Amniotic epithelial cell (primary cell): Measurements from ENCODE around the gene STK32A.

ENCODE experiments used
- DNase-seq: peaks from one replicate; pipeline ENCODE4 v3.0.0-alpha.2; 2010; ENCODE audit warnings: low read depth

STK32A gene

GRCh38 chr5:147259837-147260236, 25.0 kb downstream of the STK32A start:
- no peak for DNase-seq

GRCh38 chr5:147267082-147267832, 32.4 kb downstream of the STK32A start:
- no peak for DNase-seq

DNA sequence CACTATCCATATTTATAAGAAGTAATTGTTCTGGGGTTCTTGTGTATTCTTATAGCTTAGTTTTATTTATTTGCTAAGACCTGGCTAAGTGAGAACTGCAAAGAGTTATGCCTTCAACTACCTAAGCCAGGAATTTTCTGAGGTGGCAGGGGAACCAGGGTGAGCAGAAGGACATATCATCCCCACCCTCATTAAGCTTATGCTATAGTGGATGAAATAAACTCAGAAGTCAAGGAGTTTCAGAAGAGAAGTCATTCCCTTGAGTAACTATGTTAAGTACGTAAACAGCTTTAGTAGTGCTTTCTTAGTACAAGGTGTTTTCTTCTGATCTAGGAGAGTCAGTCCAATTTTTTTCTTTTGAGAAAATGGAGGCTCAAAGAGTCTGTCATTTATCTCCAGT, 41.7 kb downstream of the STK32A start:
- no peak for DNase-seq

DNA sequence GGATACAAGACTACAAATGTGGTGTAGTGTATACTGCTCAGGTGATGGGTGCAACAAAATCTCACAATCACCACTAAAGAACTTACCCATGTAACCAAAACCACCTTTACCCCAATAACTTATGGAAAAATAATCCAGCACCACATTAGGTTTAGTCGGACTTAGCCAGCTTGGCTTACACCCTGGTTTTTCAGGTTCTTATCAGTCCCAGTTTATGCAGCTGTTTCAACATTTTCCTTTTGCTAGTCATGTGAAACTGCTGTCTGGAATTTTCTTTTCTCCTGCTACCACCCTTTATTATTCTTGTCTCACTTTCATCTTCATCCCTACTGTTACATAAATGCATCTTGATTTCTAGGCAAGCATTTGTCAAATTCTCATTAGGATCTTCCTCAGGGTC, 51.5 kb downstream of the STK32A start:
- DNase-seq: no peak

DNA sequence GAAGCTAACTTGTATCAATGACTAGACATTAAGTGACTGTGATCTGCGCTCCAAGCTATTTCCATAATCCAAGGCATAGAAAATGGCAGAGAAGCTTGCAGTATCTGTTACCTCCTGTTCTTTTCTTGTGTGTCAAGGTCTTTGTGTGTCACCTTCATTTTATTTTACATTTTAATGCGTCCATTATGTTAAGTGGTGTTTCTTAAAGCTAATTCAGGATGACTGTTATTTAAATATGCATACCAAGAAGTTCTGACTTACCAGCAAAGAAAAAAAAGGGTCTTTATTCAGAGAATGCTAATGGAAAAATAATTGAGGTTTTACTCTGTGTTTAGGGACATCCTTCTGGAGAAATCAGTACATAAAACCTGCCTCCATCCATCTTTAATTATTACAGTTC, 52.3 kb downstream of the STK32A start:
- no peak for DNase-seq

- no peak for DNase-seq
Measured at GRCh38 chr5:147290261-147290660, 55.4 kb downstream of the STK32A start.

GRCh38 chr5:147303251-147303650, 68.4 kb downstream of the STK32A start:
- DNase-seq: no peak

- DNase-seq: peak; percentile 56
Measured at GRCh38 chr5:147303976-147304375, 69.2 kb downstream of the STK32A start.

GRCh38 chr5:147305147-147305546, 70.3 kb downstream of the STK32A start:
- DNase-seq: no peak

- DNase-seq: no peak
Measured at GRCh38 chr5:147306351-147306750, 71.5 kb downstream of the STK32A start.

- DNase-seq: no peak
Measured at GRCh38 chr5:147307170-147307569, 72.3 kb downstream of the STK32A start.

GRCh38 chr5:147309621-147310020, 74.8 kb downstream of the STK32A start:
- no peak for DNase-seq

GRCh38 chr5:147310059-147310704, 75.4 kb downstream of the STK32A start:
- DNase-seq: peak; percentile 45

- no peak for DNase-seq
Measured at GRCh38 chr5:147317978-147318684, 83.3 kb downstream of the STK32A start.

- no peak for DNase-seq
Measured at GRCh38 chr5:147321569-147321968, 86.7 kb downstream of the STK32A start.

DNA sequence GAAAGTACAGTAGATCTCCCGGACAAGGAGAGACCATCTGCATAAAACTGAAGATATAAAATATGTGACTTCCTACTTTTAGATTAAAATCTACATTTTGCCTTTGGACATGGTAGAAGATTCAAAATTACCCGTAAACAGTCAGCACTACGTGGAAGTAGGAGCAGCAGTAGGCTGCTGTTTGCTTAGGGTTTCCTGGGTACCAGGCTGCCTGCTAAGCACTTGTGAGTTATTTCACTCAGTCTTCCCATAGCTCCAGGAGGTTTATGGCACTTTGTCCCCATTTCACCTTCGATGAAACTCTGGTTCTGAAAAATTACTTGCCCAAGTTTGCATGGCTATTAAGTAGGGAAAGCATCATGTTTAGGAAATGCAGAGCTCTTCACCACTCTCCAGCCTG, 92.6 kb downstream of the STK32A start:
- DNase-seq: no peak

DNA sequence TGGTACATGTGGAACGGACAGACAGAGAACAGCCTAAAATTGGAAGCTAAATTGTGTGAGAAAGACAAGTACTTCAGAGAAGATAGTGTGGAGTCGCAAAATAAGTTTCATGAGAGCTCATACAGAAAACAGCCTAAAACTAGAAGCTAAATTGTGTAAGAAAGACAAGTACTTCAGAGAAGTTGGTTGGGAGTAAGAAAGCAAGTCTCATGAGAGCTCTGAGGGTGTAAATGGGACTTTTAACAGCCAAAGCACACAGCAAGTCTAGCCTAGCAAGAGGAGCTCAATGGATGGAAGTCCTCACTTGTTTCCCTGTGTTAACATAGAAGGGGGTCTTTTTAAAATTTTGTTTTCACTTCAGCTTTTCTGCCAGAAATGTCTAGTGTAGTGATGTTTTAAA, 93.1 kb downstream of the STK32A start:
- no peak for DNase-seq

DNA sequence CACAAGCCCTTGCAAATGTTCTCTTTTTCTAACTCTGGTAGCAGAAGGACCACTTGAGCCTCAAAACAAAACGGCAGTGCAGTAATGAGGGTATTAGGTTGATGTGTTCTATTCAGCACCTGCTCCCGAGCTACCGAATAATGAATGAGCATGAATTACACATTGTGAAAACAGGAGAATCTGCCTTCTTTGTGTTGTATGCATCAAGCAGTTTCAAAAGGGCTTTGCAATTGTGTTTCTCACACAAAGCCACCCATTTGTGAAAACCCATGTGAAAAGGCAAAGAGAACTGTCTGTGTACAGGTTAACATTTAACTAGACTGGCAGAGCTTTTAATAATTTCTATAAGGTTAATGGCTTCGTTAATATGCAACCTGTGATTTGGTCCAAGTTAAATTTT, 97.8 kb downstream of the STK32A start:
- DNase-seq: no peak

GRCh38 chr5:147336876-147337275, 102.0 kb downstream of the STK32A start:
- no peak for DNase-seq

DNA sequence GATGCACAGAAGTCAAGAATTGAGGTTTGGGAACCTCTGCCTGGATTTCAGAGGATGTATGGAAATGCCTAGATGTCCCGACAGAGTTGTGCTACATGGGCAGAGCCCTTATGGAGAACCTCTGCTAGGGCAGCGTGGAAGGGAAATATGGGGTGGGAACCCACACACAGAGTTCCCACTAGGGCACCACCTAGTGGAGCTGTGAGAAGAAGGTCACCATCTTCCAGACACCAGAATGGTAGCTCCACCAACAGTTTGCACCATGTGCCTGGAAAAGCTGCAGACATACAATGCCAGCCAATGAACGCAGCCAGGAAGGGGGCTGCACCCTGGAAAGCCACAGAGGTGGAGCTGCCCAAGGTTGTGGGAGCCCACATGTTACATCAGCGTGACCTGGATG, 104.5 kb downstream of the STK32A start:
- no peak for DNase-seq

GRCh38 chr5:147340941-147341340, 106.1 kb downstream of the STK32A start:
- DNase-seq: no peak

DNA sequence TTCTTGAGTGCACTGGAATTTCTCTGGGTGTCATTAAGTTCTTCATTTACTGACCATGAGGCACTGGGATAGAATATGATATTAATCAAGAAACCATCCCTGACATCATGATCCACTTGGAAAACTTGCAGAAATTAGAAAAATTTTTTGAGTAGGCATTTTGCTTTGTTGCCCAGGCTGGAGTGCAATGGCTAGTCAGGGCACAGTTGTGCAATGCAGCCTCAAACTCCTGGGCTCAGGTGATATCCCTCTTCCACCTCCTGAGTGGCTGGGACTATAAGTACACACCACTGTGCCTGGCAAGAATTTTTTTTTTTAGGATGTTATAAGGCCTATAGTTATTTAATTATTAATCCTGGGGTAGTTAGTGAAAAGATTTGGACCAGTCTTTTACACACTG, 106.5 kb downstream of the STK32A start:
- no peak for DNase-seq

DNA sequence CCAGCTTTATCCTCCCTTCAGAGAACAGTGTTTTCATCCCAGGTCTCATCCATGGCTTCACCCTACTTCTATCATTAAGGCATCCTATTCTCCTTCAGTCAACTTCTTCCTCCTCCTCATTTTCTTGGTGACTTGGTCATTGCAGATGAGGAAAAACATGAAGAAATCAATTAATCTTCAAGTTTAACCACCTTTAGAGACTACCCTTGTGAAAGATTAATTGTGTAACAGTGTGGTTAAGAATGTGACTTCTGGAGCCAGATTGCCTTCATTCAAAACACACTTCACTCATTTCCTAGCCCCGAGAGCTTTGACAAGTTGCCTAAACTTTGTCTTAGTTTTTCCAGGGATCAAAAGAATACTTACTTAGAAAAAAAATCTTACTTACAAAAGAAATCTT, 110.0 kb downstream of the STK32A start:
- DNase-seq: no peak
